ENCODE data around the gene SH3RF3.

- TF ChIP-seq CTCF (IDR thresholded peaks at IDR 0.05 in 4 of 5, conservative IDR thresholded peaks at IDR 0.05 in 1 of 5) (no peak), POLR2A (IDR thresholded peaks at IDR 0.05) (no peak)
These were observed 310.4 kb downstream of the SH3RF3 start for GRCh38 chr2:109439390-109439786.
